ENCODE measurements around the gene EEF2K. TPM values are rescaled to one million over a fixed set of nuclear protein-coding genes. Genes with fewer than 3 reads are reported as not detected.

EEF2K gene
- total and polyA plus RNA-seq, 2 of the 13 experiments (the other 11 are each of a cell fraction or from before 2014, with no cell fraction given): 22.0 to 23.8 TPM

- TF ChIP-seq NFE2L2 (IDR thresholded peaks at IDR 0.05; ENCODE audit: low read length) (no peak), EZH2 (conservative IDR thresholded peaks at IDR 0.05; ENCODE audit: low read depth, low read length) (no peak), ZNF451 (CRISPR knock-in tag; IDR thresholded peaks at IDR 0.05) (no peak), RFX3 (CRISPR knock-in tag; IDR thresholded peaks at IDR 0.05) (no peak), FOXK2 (IDR thresholded peaks at IDR 0.05) (0 out of 2 replicates have a peak, but pooled peaks have one; percentile 51), ZNF609 (CRISPR knock-in tag; IDR thresholded peaks at IDR 0.05; ENCODE audit: borderline replicate concordance) (no peak), HDAC2 (CRISPR knock-in tag; IDR thresholded peaks at IDR 0.05) (no peak), ZNF768 (CRISPR knock-in tag; IDR thresholded peaks at IDR 0.05) (no peak), SRF (IDR thresholded peaks at IDR 0.05; ENCODE audit: low read depth, low read length) (no peak), TFDP2 (CRISPR knock-in tag; IDR thresholded peaks at IDR 0.05) (no peak), ZNF10 (CRISPR knock-in tag; IDR thresholded peaks at IDR 0.05; ENCODE audit: borderline replicate concordance, low read depth) (no peak)
Measured at GRCh38 chr16:22161401-22161800, 44.7 kb upstream of the EEF2K start (continued).

Data from HepG2 (cell line).